Activated T-helper 2 cell treated with anti-CD3 and anti-CD28 coated beads, Interferon-gamma antibody, Interleukin-2, Interleukin-4, amounts not matched to agents 10 μg/mL and 5 μg/mL and 100 μg/mL, durations not matched to agents 14 hours and 24 hours and 36 hours (primary cell): ENCODE results near the gene ULK4. TPM values are rescaled to one million over a fixed set of nuclear protein-coding genes. Genes with fewer than 3 reads are reported as not detected.

Experiments used
- DNase-seq: peaks from one replicate; pipeline ENCODE4 v3.0.0; 2021; ENCODE audit warnings: low spot score
- H3K27ac Mint-ChIP-seq: one replicate; pipeline ENCODE4 v1.8.0; 2021; ENCODE audit warnings: mixed read lengths
- H3K27me3 Mint-ChIP-seq: one replicate; pipeline ENCODE4 v1.8.0; 2021; ENCODE audit warnings: low read depth, mixed read lengths
- H3K36me3 Mint-ChIP-seq: one replicate; pipeline ENCODE4 v1.8.0; 2021; ENCODE audit warnings: low read depth, mixed read lengths
- H3K4me1 Mint-ChIP-seq: one replicate; pipeline ENCODE4 v1.8.0; 2021; ENCODE audit warnings: low read depth, mixed read lengths
- H3K4me3 Mint-ChIP-seq: one replicate; pipeline ENCODE4 v1.8.0; 2021; ENCODE audit warnings: low read depth, mild to moderate bottlenecking, moderate library complexity, mixed read lengths
- H3K9me3 Mint-ChIP-seq: one replicate; pipeline ENCODE4 v1.8.0; 2021; ENCODE audit warnings: mixed read lengths
- intact Hi-C: fragments of 100-400 bp; cut with micrococcal nuclease; formaldehyde crosslinking; loops from one replicate; pipeline ENCODE4 v1.15.1; 2023
- total RNA-seq: library from RNA; stranded (reverse); gene quantifications from 2 replicates; pipeline ENCODE4 v1.2.3, GENCODE V29; 2022

ULK4 gene
- total RNA-seq, 1 donor from 2014 or later: 7.5 TPM

DNA sequence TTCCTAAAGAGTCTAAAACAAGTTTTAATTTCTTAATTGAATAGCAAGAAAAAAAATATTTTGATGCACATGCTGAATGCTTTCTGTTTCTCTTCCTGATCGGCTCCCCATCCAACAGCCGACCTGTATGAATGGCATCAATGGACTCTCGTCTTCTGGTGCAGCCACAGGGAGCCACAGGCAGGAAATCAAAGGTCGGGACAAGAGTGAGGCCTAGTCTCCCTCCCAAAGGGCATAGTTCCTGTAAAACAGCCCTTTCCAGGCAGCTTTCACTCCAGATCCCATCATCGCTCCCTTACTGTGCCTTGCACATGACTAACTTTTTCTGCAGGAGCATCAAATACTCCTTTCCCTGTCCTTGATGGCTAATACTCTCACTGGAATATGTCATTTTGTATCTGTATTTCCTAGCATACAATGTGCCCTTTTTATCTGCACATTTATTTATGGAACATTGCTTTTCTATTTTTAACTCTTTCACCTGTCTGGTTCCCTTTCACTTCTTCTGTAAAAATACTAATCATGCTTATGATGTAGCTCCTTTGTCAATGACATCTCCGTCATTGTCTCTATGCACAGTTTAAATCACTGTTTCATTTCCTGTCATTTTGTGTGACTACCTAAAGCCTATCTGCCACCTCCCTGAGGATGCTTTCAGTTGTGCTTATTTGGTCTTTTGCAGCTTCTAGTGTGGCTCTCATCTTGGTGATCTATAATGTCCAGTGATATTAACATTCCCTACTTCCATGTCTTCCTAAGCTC, 436.4 kb downstream of the ULK4 start:
- Mint-ChIP-seq H3K27ac (no peak overlapping the region), H3K9me3 (no peaks in the 10 kb centered on the region)
- intact Hi-C loops: loop anchor here (5.0 kb wide), 1 partner anchor 582 kb away; no protein-coding TSS in a partner anchor

DNA sequence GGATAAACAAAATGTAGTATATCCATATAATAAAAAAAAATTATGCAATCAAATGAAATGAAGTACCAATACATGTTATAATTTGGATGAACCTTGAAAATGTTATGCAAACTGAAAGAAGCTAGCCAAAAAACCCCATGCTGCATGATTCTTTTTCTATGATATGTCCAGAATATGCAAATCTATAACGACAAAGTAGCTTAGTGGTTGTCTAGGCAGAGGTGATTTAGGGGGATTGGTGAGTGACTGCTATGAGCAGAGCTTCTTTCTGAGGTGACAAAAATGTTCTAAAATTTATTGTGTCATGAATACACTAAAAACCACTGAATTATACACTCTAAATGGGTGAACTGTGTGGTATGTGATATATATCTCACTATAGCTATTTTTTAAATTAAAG, 438.0 kb downstream of the ULK4 start:
- intact Hi-C loops: no loop called here
- Mint-ChIP-seq H3K36me3 (no peaks in the 10 kb centered on the region), H3K27me3 (no peaks in the 10 kb centered on the region), H3K4me3 (no peak overlapping the region), H3K4me1 (peaks cover 2% of the 10 kb centered on the region), H3K9me3 (no peaks in the 10 kb centered on the region), H3K27ac (no peak overlapping the region)
- DNase-seq: no peak

More for the DNA sequence above, 436.4 kb downstream of the ULK4 start:
- peaks cover 2% of the 10 kb centered on the region for H3K4me1 Mint-ChIP-seq
- no peak for DNase-seq
- H3K36me3 Mint-ChIP-seq: no peaks in the 10 kb centered on the region
- no peaks in the 10 kb centered on the region for H3K27me3 Mint-ChIP-seq
- H3K4me3 Mint-ChIP-seq: no peak overlapping the region

DNA sequence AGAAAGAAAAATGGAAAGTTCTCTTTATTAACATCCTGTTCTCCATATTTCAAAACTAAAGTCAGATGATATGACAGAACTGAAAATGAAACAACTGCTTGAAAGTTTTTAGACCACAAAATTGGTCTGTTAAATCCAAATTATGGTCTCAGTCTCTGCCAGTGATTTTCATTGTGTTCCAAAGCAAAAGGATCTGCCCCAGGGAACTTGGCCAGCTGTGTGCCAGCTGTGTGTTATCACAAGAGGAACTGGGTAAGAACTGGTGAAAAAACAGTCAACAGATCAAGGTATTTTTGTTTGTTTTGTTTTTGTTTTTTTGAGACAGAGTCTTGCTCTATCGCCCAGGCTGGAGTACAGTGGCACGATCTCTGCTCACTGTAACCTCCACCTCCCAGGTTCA, 439.3 kb downstream of the ULK4 start:
- intact Hi-C loops: no loop called here
- H3K4me3 Mint-ChIP-seq: no peak overlapping the region
- H3K27me3 Mint-ChIP-seq: no peaks in the 10 kb centered on the region
- no peaks in the 10 kb centered on the region for H3K9me3 Mint-ChIP-seq
- H3K36me3 Mint-ChIP-seq: no peaks in the 10 kb centered on the region
- DNase-seq: no peak
- peaks cover 2% of the 10 kb centered on the region for H3K4me1 Mint-ChIP-seq
- no peak overlapping the region for H3K27ac Mint-ChIP-seq

DNA sequence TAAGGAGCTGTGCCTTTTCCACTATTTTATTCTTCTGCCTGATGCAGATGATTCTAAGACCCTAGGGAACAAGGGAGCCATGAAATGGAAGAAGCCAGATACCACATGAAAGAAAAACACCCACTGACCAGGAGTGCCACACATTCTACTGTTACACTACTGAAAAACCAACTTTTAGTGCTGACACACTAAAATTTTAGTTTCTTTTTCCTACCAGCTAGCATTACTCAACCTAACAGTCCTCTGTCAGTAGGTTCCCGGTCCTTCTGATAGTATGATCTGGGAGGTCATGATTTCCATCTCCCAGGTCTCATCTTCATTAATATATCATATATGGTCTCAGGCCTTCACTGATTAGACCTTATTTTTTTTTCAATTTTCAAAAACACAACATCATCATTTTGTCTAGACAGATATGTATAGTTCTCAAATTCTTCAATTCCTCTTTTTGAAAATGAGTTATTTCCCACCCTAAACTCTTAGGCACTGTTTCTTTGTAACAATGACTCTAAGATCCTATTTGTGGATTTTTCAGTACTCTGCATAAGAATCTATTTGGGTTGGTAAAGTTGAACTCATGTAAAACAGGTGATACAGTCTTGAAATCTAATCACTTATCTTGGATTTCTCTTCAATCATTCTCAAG, 440.8 kb downstream of the ULK4 start:
- no peaks in the 10 kb centered on the region for H3K27me3 Mint-ChIP-seq
- no peak overlapping the region for H3K27ac Mint-ChIP-seq
- no peak for DNase-seq
- intact Hi-C loops: no loop called here
- peaks cover 4% of the 10 kb centered on the region for H3K9me3 Mint-ChIP-seq
- no peaks in the 10 kb centered on the region for H3K36me3 Mint-ChIP-seq
- H3K4me3 Mint-ChIP-seq: no peak overlapping the region
- peaks cover 2% of the 10 kb centered on the region for H3K4me1 Mint-ChIP-seq

DNA sequence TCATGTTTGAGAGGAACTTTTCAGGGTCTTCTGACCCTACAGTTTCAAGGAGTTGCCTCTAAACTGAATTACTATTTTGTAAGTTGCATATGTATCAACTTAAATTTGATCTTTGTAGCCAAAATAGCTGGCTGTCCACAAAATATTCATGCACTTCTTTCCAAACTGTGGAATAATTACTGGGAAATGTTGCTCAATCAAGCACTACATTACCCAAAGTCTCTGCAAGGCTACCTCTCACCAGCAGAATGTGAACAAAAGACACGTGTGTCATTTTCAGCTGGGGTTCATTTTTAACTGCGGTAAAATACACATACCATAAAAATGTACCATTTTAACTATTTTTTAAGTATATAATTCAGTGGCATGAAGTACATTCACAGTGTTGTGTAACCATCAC, 442.2 kb downstream of the ULK4 start:
- Mint-ChIP-seq H3K27me3 (no peaks in the 10 kb centered on the region), H3K27ac (no peak overlapping the region), H3K9me3 (peaks cover 9% of the 10 kb centered on the region), H3K4me3 (no peak overlapping the region), H3K4me1 (peaks cover 2% of the 10 kb centered on the region), H3K36me3 (no peaks in the 10 kb centered on the region)
- intact Hi-C loops: no loop called here
- no peak for DNase-seq

DNA sequence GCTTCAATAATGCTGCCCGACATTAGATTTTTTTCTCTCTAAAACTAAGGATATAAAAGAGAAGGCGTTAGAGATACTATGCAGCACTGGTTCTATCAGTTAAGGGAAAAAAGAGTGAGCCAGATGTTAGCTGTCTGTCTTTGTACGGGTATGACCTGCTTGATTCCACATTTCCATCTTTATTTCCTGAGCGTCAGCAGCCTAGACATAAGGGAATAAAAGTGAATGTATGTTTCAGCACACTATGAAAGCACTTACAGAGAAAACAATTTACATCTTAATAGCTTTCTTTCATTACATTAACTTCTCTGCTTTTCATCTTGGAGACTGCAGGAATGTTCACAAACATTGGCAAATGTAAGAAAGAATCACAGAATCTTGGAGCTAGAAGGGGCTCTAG, 443.3 kb downstream of the ULK4 start:
- H3K27ac Mint-ChIP-seq: no peak overlapping the region
- intact Hi-C loops: no loop called here
- no peaks in the 10 kb centered on the region for H3K36me3 Mint-ChIP-seq
- DNase-seq: no peak
- peaks cover 12% of the 10 kb centered on the region for H3K9me3 Mint-ChIP-seq
- H3K27me3 Mint-ChIP-seq: no peaks in the 10 kb centered on the region
- no peak overlapping the region for H3K4me3 Mint-ChIP-seq
- peaks cover 2% of the 10 kb centered on the region for H3K4me1 Mint-ChIP-seq

DNA sequence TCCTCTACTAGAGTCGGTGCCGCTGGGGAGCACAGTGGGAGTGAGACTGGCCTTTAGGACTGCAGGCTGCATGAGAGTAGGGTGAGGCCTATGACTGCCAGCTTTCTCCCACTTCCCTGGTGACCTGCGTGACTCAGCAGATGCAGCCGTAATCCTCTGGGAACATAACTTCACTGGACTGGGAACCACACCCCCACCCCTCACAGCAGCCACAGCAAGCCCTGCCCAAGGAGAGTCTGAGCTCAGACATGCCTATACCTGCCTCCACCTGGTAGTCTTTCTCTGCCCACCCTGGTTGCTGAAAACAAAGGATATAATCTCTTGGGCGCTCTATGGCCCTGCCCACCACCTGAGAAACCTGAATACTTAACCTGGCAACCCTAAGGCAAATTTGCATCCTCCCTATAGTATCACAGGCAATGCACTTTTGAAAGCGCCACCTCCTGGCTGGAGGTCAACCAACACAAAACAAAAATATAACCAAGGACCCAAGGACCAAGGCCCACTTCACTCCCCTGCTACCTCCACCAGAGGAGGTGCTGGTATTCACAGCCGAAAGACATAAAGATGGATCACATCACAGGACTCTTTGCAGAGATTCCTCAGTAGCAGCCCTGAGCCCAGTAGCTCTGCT, 453.7 kb downstream of the ULK4 start:
- intact Hi-C loops: no loop called here
- Mint-ChIP-seq H3K4me3 (no peak overlapping the region), H3K4me1 (peaks cover 4% of the 10 kb centered on the region), H3K27me3 (no peaks in the 10 kb centered on the region), H3K36me3 (no peaks in the 10 kb centered on the region), H3K27ac (no peak overlapping the region), H3K9me3 (peaks cover 13% of the 10 kb centered on the region)
- no peak for DNase-seq

DNA sequence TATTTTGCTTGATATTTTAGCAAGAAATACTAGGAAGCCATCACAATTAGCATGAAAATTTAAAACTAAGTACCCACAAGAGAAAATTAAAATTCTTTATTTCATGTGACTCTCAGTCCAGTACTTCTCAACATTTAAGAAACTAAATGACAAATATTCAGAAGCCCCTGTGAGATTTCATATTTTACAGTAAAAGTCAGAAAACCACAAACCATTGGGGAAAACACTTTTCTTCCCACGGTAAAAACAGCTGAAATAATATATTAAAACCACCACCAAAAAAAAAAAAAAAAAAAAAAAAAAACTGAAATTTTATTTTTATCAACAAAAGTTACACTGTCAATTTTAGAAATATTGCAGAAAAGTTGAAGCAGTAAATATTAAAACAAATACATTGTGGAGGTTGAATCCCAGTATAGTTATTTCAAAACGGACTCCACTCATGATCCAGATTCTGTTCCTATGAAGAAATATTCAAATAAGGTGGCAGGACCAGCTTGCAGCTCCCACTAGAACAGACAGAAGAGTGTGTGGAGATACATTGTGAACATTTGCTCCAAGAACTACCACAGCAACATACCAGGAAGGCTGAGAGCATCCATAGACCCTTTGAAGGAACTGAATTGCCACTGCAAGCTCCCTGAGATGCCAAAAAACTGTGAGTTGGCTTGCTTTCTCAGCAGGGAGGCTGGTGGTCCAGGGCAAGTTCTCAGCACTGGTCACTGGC, 454.4 kb downstream of the ULK4 start:
- intact Hi-C loops: no loop called here
- peaks cover 13% of the 10 kb centered on the region for H3K9me3 Mint-ChIP-seq
- no peak for DNase-seq

DNA sequence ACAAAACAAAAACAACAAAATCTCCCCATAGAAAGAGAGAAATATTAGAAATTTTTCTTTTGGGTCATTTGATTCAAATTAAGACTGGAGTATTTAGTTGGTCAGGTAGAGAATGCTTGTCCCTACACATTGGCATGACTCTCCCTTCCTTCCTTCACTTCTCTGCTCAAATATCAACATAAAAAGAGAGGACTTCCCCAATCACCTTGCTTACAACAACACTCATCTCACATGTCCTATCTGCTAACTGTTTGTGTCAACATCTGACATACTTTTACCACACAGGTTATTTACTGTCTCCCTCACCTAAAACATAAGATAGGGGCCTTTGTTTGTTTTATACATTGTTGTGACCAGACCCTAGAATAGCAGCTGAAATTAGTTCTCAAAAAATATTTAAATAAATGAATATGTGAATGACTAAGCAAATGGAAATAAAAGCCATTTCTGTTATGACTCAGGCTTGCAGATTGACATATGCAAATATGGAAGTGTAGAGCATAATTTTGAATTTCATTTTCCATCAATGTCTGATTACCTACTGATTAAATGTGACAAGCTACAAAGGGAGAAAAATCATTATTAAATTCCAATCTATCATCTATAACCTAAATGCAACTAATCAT, 457.8 kb downstream of the ULK4 start:
- no peak for DNase-seq
- peaks cover 4% of the 10 kb centered on the region for H3K4me1 Mint-ChIP-seq
- intact Hi-C loops: no loop called here
- no peaks in the 10 kb centered on the region for H3K27me3 Mint-ChIP-seq
- H3K27ac Mint-ChIP-seq: no peak overlapping the region
- no peaks in the 10 kb centered on the region for H3K36me3 Mint-ChIP-seq
- H3K9me3 Mint-ChIP-seq: peaks cover 9% of the 10 kb centered on the region
- H3K4me3 Mint-ChIP-seq: no peak overlapping the region

More for the DNA sequence above, 454.4 kb downstream of the ULK4 start:
- H3K27ac Mint-ChIP-seq: no peak overlapping the region
- no peaks in the 10 kb centered on the region for H3K36me3 Mint-ChIP-seq
- no peak overlapping the region for H3K4me3 Mint-ChIP-seq
- no peaks in the 10 kb centered on the region for H3K27me3 Mint-ChIP-seq
- peaks cover 4% of the 10 kb centered on the region for H3K4me1 Mint-ChIP-seq

DNA sequence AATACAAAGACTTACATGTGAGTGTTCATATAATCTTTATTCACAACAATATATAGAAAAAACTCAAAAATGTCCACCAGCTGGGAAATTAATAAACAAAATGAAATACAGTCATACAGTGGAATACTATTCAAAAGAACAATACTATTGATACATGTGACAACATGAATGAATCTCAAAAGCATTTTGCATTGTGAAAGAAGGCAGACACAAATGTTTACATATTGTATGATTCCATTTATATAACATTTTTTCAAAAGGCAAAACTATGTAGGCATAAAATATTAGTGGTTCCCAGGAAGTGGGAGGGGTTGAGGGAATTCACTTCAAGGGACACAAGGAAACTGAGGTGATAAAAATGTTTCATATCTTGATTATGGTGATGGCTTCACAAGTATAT, 459.4 kb downstream of the ULK4 start:
- H3K27me3 Mint-ChIP-seq: no peaks in the 10 kb centered on the region
- H3K36me3 Mint-ChIP-seq: no peaks in the 10 kb centered on the region
- no peaks in the 10 kb centered on the region for H3K9me3 Mint-ChIP-seq
- intact Hi-C loops: no loop called here
- peaks cover 4% of the 10 kb centered on the region for H3K4me1 Mint-ChIP-seq
- H3K27ac Mint-ChIP-seq: no peak overlapping the region
- DNase-seq: no peak
- no peak overlapping the region for H3K4me3 Mint-ChIP-seq

DNA sequence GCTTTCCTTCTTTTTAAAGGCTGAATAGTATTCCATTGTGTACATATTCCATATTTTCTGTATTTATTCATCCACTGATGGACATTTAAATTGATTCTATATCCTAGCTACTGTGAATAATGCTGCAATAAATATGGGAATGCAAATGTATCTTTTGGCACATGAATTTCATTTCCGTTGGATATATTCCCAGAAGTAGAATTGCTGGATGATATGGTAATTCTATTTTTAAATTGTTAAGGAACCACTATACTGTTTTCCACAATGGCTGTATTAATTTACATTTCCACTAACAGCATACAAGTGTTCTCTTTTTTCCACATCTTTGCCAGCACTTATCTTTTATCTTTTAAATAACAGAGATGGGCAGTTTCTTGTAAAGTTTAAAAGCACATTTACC, 459.9 kb downstream of the ULK4 start:
- intact Hi-C loops: no loop called here
- Mint-ChIP-seq H3K4me1 (peaks cover 4% of the 10 kb centered on the region), H3K36me3 (no peaks in the 10 kb centered on the region)

DNA sequence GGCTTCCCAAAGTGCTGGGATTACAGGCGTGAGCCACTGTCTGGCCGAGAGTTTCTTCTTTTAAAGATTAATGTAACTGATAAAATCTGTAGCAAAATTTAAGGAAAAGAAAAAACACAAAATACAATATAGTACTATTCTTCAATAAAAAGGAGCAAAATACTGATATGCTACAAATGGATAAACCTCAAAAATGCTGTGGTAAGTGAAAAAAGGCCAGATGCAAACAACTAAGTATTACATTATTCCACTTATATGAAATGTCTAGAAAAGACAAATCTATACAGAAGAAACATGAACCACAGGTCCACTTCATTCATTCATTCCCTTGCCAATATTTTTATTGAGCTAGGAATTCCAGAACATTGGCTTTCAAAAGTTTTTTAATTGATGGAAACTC, 463.1 kb downstream of the ULK4 start:
- Mint-ChIP-seq H3K36me3 (no peaks in the 10 kb centered on the region), H3K4me1 (no peaks in the 10 kb centered on the region), H3K9me3 (no peaks in the 10 kb centered on the region), H3K27me3 (no peaks in the 10 kb centered on the region), H3K4me3 (no peak overlapping the region), H3K27ac (no peak overlapping the region)
- no peak for DNase-seq
- intact Hi-C loops: no loop called here

More for the DNA sequence above, 459.9 kb downstream of the ULK4 start:
- H3K9me3 Mint-ChIP-seq: no peaks in the 10 kb centered on the region
- DNase-seq: no peak
- H3K27ac Mint-ChIP-seq: no peak overlapping the region
- H3K4me3 Mint-ChIP-seq: no peak overlapping the region
- H3K27me3 Mint-ChIP-seq: no peaks in the 10 kb centered on the region
